ENCODE measurements around the gene DUSP10. TPM values are rescaled to one million over a fixed set of nuclear protein-coding genes. Genes with fewer than 3 reads are reported as not detected.

DUSP10 gene
- total and polyA plus RNA-seq, 2 experiments from 2014 or later: 13.8 to 25.4 TPM

- Histone ChIP-seq H3K9me3 (ENCODE audit: low read depth) (no peaks in the 10 kb centered on the region), H3K4me1 (ENCODE audit: low read depth) (no peaks in the 10 kb centered on the region), H3K27me3 (no peaks in the 10 kb centered on the region), H3K36me3 (peaks cover 4% of the 10 kb centered on the region), H3K27ac (no peak overlapping the region), H3K4me3 (no peak overlapping the region)
- no peak for TF ChIP-seq CTCF (IDR thresholded peaks at IDR 0.05; ENCODE audit: low read depth, low read length)
- DNase-seq (ENCODE audit: low read depth in 1 of 2, low spot score in 1 of 2): no peak
Measured at GRCh38 chr1:221696718-221697461, 45.0 kb downstream of the DUSP10 start.

GRCh38 chr1:221696027-221696426 is 45.9 kb downstream of the DUSP10 start:
- DNase-seq (ENCODE audit: low read depth in 1 of 2, low spot score in 1 of 2): no peak
- TF ChIP-seq CTCF (IDR thresholded peaks at IDR 0.05; ENCODE audit: low read depth, low read length): no peak
- Histone ChIP-seq H3K4me3 (no peak overlapping the region), H3K4me1 (ENCODE audit: low read depth) (no peaks in the 10 kb centered on the region), H3K9me3 (ENCODE audit: low read depth) (no peaks in the 10 kb centered on the region), H3K27ac (no peak overlapping the region), H3K27me3 (no peaks in the 10 kb centered on the region), H3K36me3 (no peaks in the 10 kb centered on the region)

GRCh38 chr1:221695301-221695700 is 46.6 kb downstream of the DUSP10 start:
- Histone ChIP-seq H3K36me3 (no peaks in the 10 kb centered on the region), H3K4me1 (ENCODE audit: low read depth) (no peaks in the 10 kb centered on the region), H3K9me3 (ENCODE audit: low read depth) (no peaks in the 10 kb centered on the region), H3K4me3 (no peak overlapping the region), H3K27ac (no peak overlapping the region), H3K27me3 (no peaks in the 10 kb centered on the region)
- TF ChIP-seq CTCF (IDR thresholded peaks at IDR 0.05; ENCODE audit: low read depth, low read length): no peak
- DNase-seq (ENCODE audit: low read depth in 1 of 2, low spot score in 1 of 2): no peak

GRCh38 chr1:221694109-221694508 is 47.8 kb downstream of the DUSP10 start:
- Histone ChIP-seq H3K36me3 (no peaks in the 10 kb centered on the region), H3K4me3 (no peak overlapping the region), H3K9me3 (ENCODE audit: low read depth) (no peaks in the 10 kb centered on the region), H3K27me3 (no peaks in the 10 kb centered on the region), H3K27ac (no peak overlapping the region), H3K4me1 (ENCODE audit: low read depth) (no peaks in the 10 kb centered on the region)
- DNase-seq (ENCODE audit: low read depth in 1 of 2, low spot score in 1 of 2): no peak
- no peak for TF ChIP-seq CTCF (IDR thresholded peaks at IDR 0.05; ENCODE audit: low read depth, low read length)

GRCh38 chr1:221693087-221693486 is 48.8 kb downstream of the DUSP10 start:
- DNase-seq (ENCODE audit: low read depth in 1 of 2, low spot score in 1 of 2): no peak
- no peak overlapping the region for H3K4me3 ChIP-seq

More at GRCh38 chr1:221693087-221693486, 48.8 kb downstream of the DUSP10 start:
- H3K4me1 ChIP-seq (ENCODE audit: low read depth): peaks cover 5% of the 10 kb centered on the region
- no peaks in the 10 kb centered on the region for H3K9me3 ChIP-seq (ENCODE audit: low read depth)
- no peaks in the 10 kb centered on the region for H3K27me3 ChIP-seq
- no peak for TF ChIP-seq CTCF (IDR thresholded peaks at IDR 0.05; ENCODE audit: low read depth, low read length)
- no peak overlapping the region for H3K27ac ChIP-seq
- no peaks in the 10 kb centered on the region for H3K36me3 ChIP-seq
